Stimulated activated naive CD8-positive, alpha-beta T cell treated with anti-CD3 and anti-CD28 coated beads, Interleukin-15, amount 100 ng/mL, for 72 hours (primary cell): ENCODE data around the gene SUB1.
"Not testable (repeated sequence)": the region's sequence is repeated elsewhere in the genome, so short reads cannot be mapped to it uniquely, and the experiment has no call there.

Source experiments
- ATAC-seq: fragments of 150-1000 bp; cut with Tn5 transposase; 2 replicates; pipeline ENCODE4 v1.10.0; 2021; ENCODE audit warnings: mild to moderate bottlenecking, moderate library complexity
- DNase-seq, 2 donors: peaks; one replicate each; pipeline ENCODE4 v3.0.0; 2021 to 2022
- H3K27ac Mint-ChIP-seq, 2 donors: one replicate each; pipeline ENCODE4 v1.8.0; 2022; ENCODE audit warnings: mild to moderate bottlenecking in 2 of 2, mixed read lengths in 2 of 2, moderate library complexity in 2 of 2
- H3K27me3 Mint-ChIP-seq: one replicate; pipeline ENCODE4 v1.8.0; 2022; ENCODE audit warnings: mixed read lengths
- H3K4me1 Mint-ChIP-seq: one replicate; pipeline ENCODE4 v1.8.0; 2022; ENCODE audit warnings: mild to moderate bottlenecking, mixed read lengths
- H3K4me3 Mint-ChIP-seq, 2 donors: one replicate each; pipeline ENCODE4 v1.8.0; 2022; ENCODE audit warnings: mild to moderate bottlenecking in 2 of 2, mixed read lengths in 2 of 2, moderate library complexity in 1 of 2
- H3K9me3 Mint-ChIP-seq, 2 donors: one replicate each; pipeline ENCODE4 v1.8.0; 2022; ENCODE audit warnings: mixed read lengths in 2 of 2

SUB1 gene

DNA sequence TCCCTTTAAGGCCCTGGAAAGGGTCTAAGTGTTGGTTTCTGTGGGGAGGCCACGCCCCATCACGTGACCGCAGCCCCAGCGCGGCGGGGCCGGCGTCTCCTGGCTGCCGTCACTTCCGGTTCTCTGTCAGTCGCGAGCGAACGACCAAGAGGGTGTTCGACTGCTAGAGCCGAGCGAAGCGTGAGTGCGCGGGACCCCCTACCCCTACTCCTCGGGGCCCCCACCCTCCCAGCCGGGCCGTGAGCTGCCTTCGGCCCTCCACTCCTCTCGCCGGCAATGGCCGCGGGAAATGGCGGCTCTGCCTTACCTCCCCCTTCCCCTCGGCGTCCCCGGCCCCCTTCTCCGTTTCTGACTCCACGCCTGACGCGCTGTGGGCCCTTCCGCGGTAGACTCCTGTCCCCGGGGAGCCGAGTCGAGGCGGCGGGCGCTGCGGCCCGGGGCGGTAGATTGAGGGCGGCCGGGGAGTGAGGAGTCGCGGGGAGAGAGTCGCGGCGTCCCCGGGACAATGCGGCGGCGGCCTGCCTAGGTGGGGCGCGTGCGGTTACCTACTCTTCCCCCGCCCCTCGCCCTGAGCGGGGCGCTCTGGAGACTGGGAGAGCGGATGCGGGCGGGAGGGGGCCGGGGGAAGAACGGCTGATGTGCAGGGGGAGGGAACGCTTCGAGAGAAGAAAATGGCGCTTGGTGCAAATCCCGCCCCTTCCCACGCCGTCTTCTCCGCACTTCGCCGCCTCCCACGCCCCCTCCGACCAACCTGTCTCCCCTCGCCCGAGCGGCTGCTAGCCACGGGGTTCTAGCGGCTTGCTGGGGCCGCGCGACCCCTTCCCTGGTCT, at the start of gene SUB1:
Gene SUB1, plus strand, starts transcription at position 112 of the 830 bp plus-strand sequence. CDS start 2,956 bp downstream, outside the sequence.
- Mint-ChIP-seq H3K4me1 (peaks cover 59% of the 10 kb centered on the region), H3K27me3 (peaks cover 9% of the 10 kb centered on the region), H3K27ac (peak within 1 kb of the TSS; percentile 97 to 98), H3K4me3 (peak within 1 kb of the TSS; percentile 90 to 96), H3K9me3 (no peaks in the 10 kb centered on the region)
- peak; percentile 93 for ATAC-seq
- peak; percentile 88 to 92 for DNase-seq

DNA sequence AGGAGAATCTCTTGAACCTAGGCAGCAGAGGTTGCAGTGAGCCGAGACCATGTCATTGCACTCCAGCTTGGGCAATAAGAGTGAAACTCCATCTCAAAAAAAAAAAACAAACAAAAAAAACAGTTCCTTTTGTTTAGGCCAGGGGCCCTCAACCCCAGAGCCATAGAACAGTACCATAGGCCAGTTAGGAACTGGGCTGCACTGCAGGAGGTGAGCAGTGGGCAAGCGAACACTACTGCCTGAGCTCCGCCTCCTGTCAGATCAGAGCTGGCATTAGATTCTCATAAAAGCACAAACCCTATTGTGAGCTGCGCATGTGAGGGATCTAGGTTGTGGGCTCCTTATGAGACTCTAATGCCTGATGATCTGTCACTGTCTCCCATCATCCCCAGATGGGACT, 49.1 kb upstream of the SUB1 start:
- H3K4me1 Mint-ChIP-seq: peaks cover 46% of the 10 kb centered on the region
- no peak for ATAC-seq
- DNase-seq: no peak
- no peaks in the 10 kb centered on the region for H3K9me3 Mint-ChIP-seq
- H3K27me3 Mint-ChIP-seq: no peaks in the 10 kb centered on the region
- no peak overlapping the region for H3K4me3 Mint-ChIP-seq
- no peak overlapping the region for H3K27ac Mint-ChIP-seq

- Mint-ChIP-seq H3K27ac (peak overlapping the region in 1 of 2 donors; percentile 57), H3K4me1 (peaks cover 41% of the 10 kb centered on the region), H3K4me3 (peak overlapping the region; percentile 30 to 33)
- DNase-seq: peak in 1 of 2 donors; percentile 15
- not testable (repeated sequence) for H3K27me3 Mint-ChIP-seq, H3K9me3 Mint-ChIP-seq
- ATAC-seq: peak; percentile 78
Measured at GRCh38 chr5:32537437-32538029, 47.8 kb upstream of the SUB1 start.

DNA sequence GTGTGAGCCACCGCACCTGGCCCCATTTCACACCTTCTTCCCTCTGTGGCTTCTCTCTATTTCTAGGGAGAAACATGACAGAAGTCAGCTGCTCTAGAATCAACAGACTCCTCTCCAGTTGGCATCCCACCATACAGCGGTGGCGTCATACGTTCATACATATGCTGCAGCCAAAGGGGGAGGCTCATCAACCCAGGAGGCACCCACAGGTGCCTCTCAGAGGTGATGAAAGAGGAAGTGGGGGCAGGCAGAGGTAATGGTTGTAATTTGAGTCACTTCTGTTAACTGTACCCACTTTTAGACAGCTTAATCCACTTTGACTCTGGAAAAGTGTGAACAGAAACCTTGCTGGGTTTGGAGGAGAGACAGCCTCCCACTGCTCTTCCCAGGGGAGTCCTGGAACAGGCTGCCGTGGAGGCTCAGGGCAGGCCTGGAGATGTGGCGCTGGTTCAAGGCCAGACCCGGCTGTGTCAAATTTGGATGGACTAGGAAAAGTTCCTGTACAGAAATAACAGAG, 47.3 kb upstream of the SUB1 start:
- peaks cover 43% of the 10 kb centered on the region for H3K4me1 Mint-ChIP-seq
- no peaks in the 10 kb centered on the region for H3K27me3 Mint-ChIP-seq
- peak; percentile 27 to 63 for DNase-seq
- H3K27ac Mint-ChIP-seq: no peak overlapping the region
- ATAC-seq: peak; percentile 93
- no peaks in the 10 kb centered on the region for H3K9me3 Mint-ChIP-seq
- peak overlapping the region; percentile 30 to 33 for H3K4me3 Mint-ChIP-seq

DNA sequence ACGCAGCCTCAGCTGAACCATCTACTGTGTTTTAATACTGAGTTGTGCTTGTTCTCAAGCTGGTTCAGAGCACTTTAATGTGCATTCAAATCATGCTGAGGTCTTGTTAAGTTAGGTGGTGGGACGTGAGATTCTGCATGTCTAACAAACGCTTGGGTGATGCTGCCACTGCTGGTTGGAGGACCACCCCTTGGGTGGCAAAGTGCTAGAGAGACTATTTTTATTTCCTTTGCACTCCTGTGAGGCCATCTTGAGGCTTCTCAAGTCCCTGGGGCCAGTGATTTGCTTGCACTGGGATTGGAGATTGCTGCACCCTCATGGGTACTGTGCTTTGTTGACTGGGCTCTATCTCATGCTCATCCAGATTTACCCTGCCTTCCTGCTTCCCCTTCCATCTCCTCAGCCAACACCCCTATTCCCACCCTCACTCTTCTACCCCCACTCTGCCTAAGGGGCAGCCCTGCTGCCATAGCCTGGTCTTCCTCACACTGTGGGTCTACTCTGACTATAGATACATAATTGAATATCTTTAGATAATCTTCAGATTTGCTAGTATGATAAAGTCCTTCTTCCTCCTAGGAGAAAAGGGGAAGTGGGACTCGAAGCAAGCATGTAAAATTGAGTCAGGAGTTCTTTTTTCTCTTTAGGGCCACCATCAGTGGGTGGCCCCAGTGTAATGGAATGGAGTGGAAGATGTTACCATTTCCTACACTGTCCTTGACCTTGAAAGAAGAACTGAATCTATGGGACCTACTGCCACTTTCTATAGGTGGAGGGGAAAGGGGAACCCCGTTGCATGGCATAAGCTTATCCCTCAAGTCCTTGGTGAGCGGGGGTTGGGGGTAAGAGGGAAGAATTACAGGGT, 45.1 kb upstream of the SUB1 start:
- ATAC-seq (no peak), DNase-seq (no peak)
- Mint-ChIP-seq H3K27ac (no peak overlapping the region), H3K9me3 (no peaks in the 10 kb centered on the region), H3K4me3 (no peak overlapping the region), H3K4me1 (peaks cover 43% of the 10 kb centered on the region), H3K27me3 (no peaks in the 10 kb centered on the region)

DNA sequence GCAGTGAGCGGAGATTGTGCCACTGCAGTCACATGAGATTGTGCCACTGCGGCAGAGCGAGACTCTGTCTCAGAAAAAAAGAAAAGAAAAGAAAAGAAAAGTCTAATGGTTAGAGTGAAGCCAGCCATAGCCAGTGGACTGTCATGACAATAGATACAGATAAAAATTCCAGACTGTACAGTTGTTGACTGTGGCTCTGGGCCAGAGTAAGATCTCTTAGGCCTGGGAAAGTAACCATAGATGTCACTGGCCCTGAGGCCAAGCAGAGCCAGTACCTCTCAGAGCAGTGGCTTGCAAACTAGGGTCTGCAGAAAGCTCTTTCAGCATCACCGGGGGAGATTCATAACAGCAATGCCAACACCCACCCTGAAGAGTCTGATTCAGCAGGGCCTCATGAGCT, 44.1 kb upstream of the SUB1 start:
- peaks cover 43% of the 10 kb centered on the region for H3K4me1 Mint-ChIP-seq
- H3K4me3 Mint-ChIP-seq: no peak overlapping the region
- DNase-seq: no peak
- no peak overlapping the region for H3K27ac Mint-ChIP-seq
- no peaks in the 10 kb centered on the region for H3K27me3 Mint-ChIP-seq
- ATAC-seq: no peak
- H3K9me3 Mint-ChIP-seq: no peaks in the 10 kb centered on the region

GRCh38 chr5:32542216-32543059, 42.9 kb upstream of the SUB1 start:
- DNase-seq (peak in 1 of 2 donors; percentile 20), ATAC-seq (peak; percentile 78)
- H3K9me3 Mint-ChIP-seq: no peaks in the 10 kb centered on the region
- H3K27me3 Mint-ChIP-seq: no peaks in the 10 kb centered on the region
- peak overlapping the region in 1 of 2 donors; percentile 11 for H3K4me3 Mint-ChIP-seq
- peaks cover 33% of the 10 kb centered on the region for H3K4me1 Mint-ChIP-seq
- no peak overlapping the region for H3K27ac Mint-ChIP-seq

DNA sequence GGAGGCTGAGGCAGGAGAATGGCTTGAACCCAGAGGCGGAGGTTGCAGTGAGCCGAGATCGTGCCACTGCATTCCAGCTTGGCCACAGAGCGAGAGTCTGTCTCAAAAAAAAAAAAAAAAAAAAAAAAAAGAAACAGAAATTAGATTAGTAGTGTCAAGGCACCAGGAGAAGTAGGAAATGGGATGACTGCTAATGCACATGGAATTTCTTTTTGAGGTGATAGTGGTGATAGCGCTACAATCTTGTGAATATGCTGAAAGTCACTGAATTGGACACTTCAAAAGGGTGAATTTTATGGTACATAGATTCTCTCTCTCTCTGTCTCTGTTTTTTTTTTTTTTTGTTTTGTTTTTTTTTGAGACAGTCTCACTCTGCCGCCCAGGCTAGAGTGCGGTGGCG, 42.1 kb upstream of the SUB1 start:
- Mint-ChIP-seq H3K4me3 (no peak overlapping the region), H3K27ac (no peak overlapping the region), H3K27me3 (no peaks in the 10 kb centered on the region), H3K9me3 (no peaks in the 10 kb centered on the region), H3K4me1 (peaks cover 25% of the 10 kb centered on the region)
- ATAC-seq: no peak
- DNase-seq: no peak

- no peak for DNase-seq
- peaks cover 18% of the 10 kb centered on the region for H3K4me1 Mint-ChIP-seq
- H3K4me3 Mint-ChIP-seq: no peak overlapping the region
- H3K27ac Mint-ChIP-seq: no peak overlapping the region
- no peaks in the 10 kb centered on the region for H3K9me3 Mint-ChIP-seq
- ATAC-seq: no peak
- no peaks in the 10 kb centered on the region for H3K27me3 Mint-ChIP-seq
Measured at GRCh38 chr5:32545102-32545800, 40.1 kb upstream of the SUB1 start.

GRCh38 chr5:32551194-32551593, 34.2 kb upstream of the SUB1 start:
- DNase-seq (no peak), ATAC-seq (no peak)
- no peak overlapping the region for H3K27ac Mint-ChIP-seq
- peaks cover 0 to 8% of the 10 kb centered on the region in 2 donors for H3K9me3 Mint-ChIP-seq
- no peaks in the 10 kb centered on the region for H3K4me1 Mint-ChIP-seq
- no peaks in the 10 kb centered on the region for H3K27me3 Mint-ChIP-seq
- H3K4me3 Mint-ChIP-seq: no peak overlapping the region

GRCh38 chr5:32551865-32552264, 33.5 kb upstream of the SUB1 start:
- H3K27ac Mint-ChIP-seq: no peak overlapping the region
- H3K9me3 Mint-ChIP-seq: peaks cover 0 to 8% of the 10 kb centered on the region in 2 donors
- no peak overlapping the region for H3K4me3 Mint-ChIP-seq
- DNase-seq: no peak
- no peaks in the 10 kb centered on the region for H3K27me3 Mint-ChIP-seq
- H3K4me1 Mint-ChIP-seq: no peaks in the 10 kb centered on the region
- no peak for ATAC-seq

GRCh38 chr5:32552491-32552890, 32.9 kb upstream of the SUB1 start:
- not testable (repeated sequence) for H3K4me3 Mint-ChIP-seq, H3K4me1 Mint-ChIP-seq, ATAC-seq, H3K9me3 Mint-ChIP-seq, H3K27ac Mint-ChIP-seq, H3K27me3 Mint-ChIP-seq, DNase-seq

DNA sequence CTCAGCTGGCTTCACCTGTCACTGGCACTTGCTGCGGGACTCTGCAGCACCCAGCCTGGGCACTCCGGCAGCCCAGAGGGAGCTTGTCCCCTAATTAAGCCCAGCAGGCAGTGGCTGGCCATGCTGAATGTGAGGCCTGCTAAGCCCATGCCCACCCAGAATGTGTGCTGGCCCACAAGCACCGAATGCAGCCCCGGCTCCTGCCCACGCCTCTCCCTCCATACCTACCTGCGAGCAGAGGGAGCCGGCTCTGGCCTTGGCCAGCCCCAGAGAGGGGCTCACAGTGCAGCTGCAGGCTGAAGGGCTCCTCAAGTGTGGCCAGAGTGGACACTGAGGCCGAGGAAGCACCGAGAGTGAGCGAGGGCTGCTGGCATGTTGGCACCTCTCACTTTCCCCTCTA, 32.4 kb upstream of the SUB1 start:
- DNase-seq (no peak), ATAC-seq (no peak)
- H3K27ac Mint-ChIP-seq: no peak overlapping the region
- no peaks in the 10 kb centered on the region for H3K4me1 Mint-ChIP-seq
- no peaks in the 10 kb centered on the region for H3K27me3 Mint-ChIP-seq
- peaks cover 0 to 8% of the 10 kb centered on the region in 2 donors for H3K9me3 Mint-ChIP-seq
- no peak overlapping the region for H3K4me3 Mint-ChIP-seq

DNA sequence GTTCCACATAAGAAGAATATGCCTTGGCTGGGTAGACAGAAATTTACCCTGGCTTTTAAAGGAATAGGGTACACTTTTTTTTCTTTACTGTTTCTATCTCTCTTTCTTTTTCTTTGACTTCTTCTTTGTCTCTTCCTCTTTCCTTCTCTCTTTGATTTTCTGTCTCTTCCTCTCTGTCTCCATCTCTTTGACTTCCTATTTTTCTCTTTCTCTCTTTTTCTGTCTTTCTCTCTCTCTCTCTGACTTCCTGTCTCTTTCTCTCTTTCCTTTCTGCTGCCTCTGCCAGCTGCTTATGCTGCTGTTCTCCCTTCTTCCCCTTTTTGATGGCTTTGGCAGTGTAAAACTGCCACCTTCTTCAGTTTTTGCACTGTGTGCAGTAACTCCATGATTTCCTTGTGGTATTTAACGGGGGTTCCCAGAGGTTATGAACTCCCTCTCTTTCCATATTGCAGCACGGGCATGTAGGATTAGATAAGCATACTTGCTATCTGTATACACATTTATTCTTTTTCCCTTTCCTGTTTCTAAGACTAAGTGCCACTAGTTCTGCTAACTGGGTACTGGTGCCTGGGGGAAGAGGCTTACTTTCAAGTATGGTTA, 31.1 kb upstream of the SUB1 start:
- not testable (repeated sequence) for H3K27ac Mint-ChIP-seq, H3K9me3 Mint-ChIP-seq, H3K27me3 Mint-ChIP-seq, ATAC-seq, DNase-seq, H3K4me3 Mint-ChIP-seq, H3K4me1 Mint-ChIP-seq
